Measurements from ENCODE around the gene IGSF21. TPM values are rescaled to one million over a fixed set of nuclear protein-coding genes. Genes with fewer than 3 reads are reported as not detected.

The IGSF21 gene
- total RNA-seq, 4 donors from 2014 or later, result 0.26 to 2.7 (median 0.88) TPM; not detected in 1

DNA sequence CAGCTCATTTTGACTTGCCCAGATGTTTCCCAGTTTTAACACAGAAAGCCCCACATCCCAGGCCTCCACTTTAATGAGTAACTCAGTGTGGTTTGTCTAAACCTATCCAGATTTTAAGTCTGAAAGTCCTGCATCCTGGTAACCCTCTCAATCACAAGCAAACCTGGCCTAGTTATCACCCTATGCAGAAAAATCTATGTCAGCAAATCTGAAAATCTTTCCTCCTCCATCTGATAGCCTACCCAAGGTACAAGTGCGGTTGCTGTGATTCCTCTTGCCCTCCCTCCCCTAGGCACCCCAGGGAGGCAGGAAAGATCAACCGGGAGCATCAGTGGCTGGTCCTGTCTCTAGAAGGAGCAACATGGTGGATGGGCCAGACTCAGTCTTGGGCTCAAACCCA is 163.7 kb downstream of the IGSF21 start:
- 76 to 86% methylated on average over 1 to 2 of the region's 2 CpGs for WGBS, 2 donors
- Histone ChIP-seq H3K27me3 (peaks cover 0 to 35% (median 0%) of the 10 kb centered on the region in 4 donors), H3K4me3 (no peak overlapping the region)

GRCh38 chr1:18278946-18279345 is 171.3 kb downstream of the IGSF21 start:
- peaks cover 0 to 68% (median 0%) of the 10 kb centered on the region in 4 donors for H3K27me3 ChIP-seq
- DNase-seq, result no peak

More for the DNA sequence above, 163.7 kb downstream of the IGSF21 start:
- DNase-seq, result no peak
- no peaks in the 10 kb centered on the region for H3K4me1 ChIP-seq
- H3K36me3 ChIP-seq, result no peaks in the 10 kb centered on the region
- no peak for TF ChIP-seq POLR2A (IDR thresholded peaks at IDR 0.05)
- TF ChIP-seq CTCF (IDR thresholded peaks at IDR 0.05), result no peak
- H3K27ac ChIP-seq, result no peak overlapping the region
- H3K9me3 ChIP-seq, result no peaks in the 10 kb centered on the region
- intact Hi-C loops (cut with DNase I), result no loop called here

GRCh38 chr1:18279351-18280074 is 171.9 kb downstream of the IGSF21 start:
- intact Hi-C loops (cut with DNase I), result no loop called here

More at GRCh38 chr1:18278946-18279345, 171.3 kb downstream of the IGSF21 start:
- Histone ChIP-seq H3K4me3 (no peak overlapping the region), H3K36me3 (no peaks in the 10 kb centered on the region), H3K27ac (no peak overlapping the region), H3K4me1 (no peaks in the 10 kb centered on the region), H3K9me3 (no peaks in the 10 kb centered on the region)
- intact Hi-C loops (cut with DNase I), result no loop called here
- no peak for TF ChIP-seq CTCF (IDR thresholded peaks at IDR 0.05)
- TF ChIP-seq POLR2A (IDR thresholded peaks at IDR 0.05), result no peak
- 5 to 16% methylated on average over 5 of the region's 5 CpGs for WGBS, 2 donors

GRCh38 chr1:18280956-18281355 is 173.4 kb downstream of the IGSF21 start:
- DNase-seq, result no peak
- Histone ChIP-seq H3K27me3 (peaks cover 0 to 79% (median 0%) of the 10 kb centered on the region in 4 donors), H3K27ac (no peak overlapping the region), H3K36me3 (no peaks in the 10 kb centered on the region), H3K9me3 (no peaks in the 10 kb centered on the region), H3K4me1 (no peaks in the 10 kb centered on the region), H3K4me3 (no peak overlapping the region)
- 56 to 63% methylated on average over 4 of the region's 5 CpGs for WGBS, 2 donors
- TF ChIP-seq POLR2A (IDR thresholded peaks at IDR 0.05) (no peak), CTCF (IDR thresholded peaks at IDR 0.05) (no peak)
- intact Hi-C loops (cut with DNase I), result no loop called here

More at GRCh38 chr1:18279351-18280074, 171.9 kb downstream of the IGSF21 start:
- H3K9me3 ChIP-seq, result no peaks in the 10 kb centered on the region
- no peak overlapping the region for H3K27ac ChIP-seq
- peaks cover 0 to 74% (median 0%) of the 10 kb centered on the region in 4 donors for H3K27me3 ChIP-seq
- 45 to 60% methylated on average over 2 to 9 of the region's 15 CpGs for WGBS, 2 donors
- no peaks in the 10 kb centered on the region for H3K36me3 ChIP-seq
- TF ChIP-seq CTCF (IDR thresholded peaks at IDR 0.05) (no peak), POLR2A (IDR thresholded peaks at IDR 0.05) (no peak)
- no peak overlapping the region for H3K4me3 ChIP-seq
- no peaks in the 10 kb centered on the region for H3K4me1 ChIP-seq
- DNase-seq, result no peak

- Histone ChIP-seq H3K36me3 (no peaks in the 10 kb centered on the region), H3K9me3 (no peaks in the 10 kb centered on the region), H3K27ac (no peak overlapping the region), H3K27me3 (peaks cover 0 to 81% (median 0%) of the 10 kb centered on the region in 4 donors), H3K4me1 (no peaks in the 10 kb centered on the region), H3K4me3 (no peak overlapping the region)
- TF ChIP-seq CTCF (IDR thresholded peaks at IDR 0.05), result no peak
- TF ChIP-seq POLR2A (IDR thresholded peaks at IDR 0.05), result no peak
- intact Hi-C loops (cut with DNase I), result no loop called here
- 31 to 44% methylated on average over 5 to 8 of the region's 13 CpGs for WGBS, 2 donors
- no peak for DNase-seq
Observed at GRCh38 chr1:18282851-18283600, 175.4 kb downstream of the IGSF21 start.
